Fibroblast of peridontal ligament (primary cell): Measurements from ENCODE around the gene TBC1D22A.

Experiments
- DNase-seq: peaks from one replicate; pipeline ENCODE4 v3.0.0-alpha.2; 2010; ENCODE audit errors: extremely low read depth

The TBC1D22A gene

DNA sequence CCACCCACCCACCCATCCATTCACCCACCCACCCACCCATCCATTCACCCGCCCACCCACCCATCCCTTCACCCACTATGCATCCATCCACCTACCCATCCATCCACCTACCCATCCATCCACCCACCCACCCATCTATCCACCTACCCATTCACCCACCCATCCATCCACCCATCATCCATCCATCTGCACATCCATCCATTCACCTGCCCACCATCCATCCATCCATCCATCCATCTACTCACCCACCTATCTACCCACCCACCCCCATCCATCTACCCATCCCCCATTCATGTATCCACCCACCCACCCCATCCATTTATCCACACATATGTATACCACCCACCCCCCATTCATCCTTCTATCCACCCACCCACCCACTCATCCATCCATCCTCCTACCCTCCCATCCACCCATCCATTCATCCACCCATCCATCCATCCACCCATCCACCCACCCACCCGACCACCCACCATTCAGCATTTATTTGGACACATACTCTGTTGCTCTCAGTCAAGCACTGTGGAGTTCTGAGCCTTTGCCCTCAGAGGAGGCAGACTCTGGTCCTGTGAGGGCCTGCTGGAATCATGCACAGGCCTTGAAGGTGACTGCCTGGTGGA lies 380.1 kb downstream of the TBC1D22A start:
- DNase-seq = no peak

DNA sequence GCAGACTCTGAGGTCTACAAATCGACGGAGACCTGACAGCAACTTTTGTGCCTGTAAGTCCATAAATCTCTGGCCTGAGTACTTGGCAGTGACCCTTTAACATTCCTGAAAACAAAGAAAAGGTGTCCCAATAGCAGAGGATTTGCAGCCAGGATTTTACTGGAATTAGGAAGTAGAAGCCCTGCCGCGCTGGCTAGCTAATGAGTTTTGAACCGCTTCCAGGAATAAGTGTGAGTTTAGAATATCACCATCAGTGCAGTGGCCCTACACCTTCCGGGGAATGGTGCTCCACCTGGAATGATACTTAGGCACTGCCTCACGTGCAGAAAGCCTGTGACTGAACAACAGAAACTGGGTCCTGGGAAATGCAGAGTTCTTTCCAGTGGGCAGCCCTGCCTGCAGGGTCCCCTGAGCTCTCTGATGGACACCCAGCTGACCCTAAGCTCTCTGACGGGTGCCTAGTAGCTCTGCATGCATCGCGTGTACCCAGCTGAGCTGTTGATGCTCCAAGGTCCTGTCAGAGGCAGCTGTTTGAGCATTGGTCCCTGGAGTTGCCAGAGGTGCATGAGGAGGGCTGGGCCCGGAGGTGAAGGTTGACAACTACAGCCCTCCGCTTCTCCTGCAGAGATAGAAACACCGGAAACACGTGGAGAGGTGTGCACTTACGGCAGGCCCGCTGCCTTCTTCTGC lies 380.9 kb downstream of the TBC1D22A start:
- no peak for DNase-seq

DNA sequence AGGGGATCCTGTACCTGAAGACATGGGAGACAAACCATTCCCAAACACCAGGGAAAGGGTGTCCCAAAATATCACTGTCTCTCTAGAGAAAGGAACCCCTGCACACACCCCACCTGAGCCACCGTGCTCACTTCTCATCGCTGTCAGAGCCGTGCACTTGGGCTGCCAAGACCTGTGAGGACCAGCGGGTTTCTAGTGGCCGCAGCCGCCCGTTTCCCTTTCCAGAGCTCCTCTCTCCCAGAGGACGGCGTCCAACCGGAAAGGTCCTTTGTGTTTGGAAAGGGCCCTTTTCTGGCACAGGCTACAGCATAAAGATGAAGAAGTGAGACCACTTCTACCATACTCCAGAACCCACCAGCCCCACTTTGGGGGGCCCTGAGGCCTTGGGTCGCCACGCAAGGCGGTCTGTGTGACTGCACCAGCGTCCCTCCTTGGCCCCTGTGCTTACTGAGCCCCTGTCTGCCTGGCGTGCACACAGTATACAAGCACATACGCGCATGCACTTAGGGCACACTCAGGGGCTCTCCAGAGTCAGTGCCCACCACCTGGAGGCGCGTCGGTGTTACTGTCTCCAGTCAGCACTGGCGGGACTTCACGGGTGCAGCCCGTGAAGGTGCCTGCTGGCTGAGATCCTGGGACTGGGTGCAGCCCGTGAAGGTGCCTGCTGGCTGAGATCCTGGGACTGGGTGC lies 381.8 kb downstream of the TBC1D22A start:
- DNase-seq = no peak

DNA sequence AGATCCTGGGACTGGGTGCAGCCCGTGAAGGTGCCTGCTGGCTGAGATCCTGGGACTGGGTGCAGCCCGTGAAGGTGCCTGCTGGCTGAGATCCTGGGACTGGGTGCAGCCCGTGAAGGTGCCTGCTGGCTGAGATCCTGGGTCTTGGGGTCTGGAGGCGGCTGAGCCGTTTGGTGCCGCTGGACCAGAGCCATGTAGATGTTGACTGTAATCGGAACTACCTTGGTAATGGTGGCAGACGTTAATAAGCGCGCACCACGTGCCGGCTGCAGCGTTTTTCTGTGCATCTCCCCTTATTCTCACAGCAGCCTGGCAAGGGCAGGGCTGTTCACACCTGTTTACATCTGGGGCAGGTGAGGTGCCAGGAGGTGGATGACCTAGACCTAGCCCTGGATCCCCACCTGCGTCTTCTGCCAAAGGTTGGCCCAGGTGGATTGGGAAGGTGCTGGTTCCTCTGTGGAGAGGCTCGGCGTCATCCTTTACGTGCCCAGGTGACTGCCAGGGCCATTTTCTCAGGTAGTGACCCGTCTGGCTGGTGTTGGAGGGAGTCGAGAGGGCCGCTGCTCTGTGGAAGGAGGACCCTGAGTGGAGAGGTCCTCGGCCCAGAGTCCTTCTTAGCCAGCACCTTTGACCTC lies 382.5 kb downstream of the TBC1D22A start:
- no peak for DNase-seq

DNA sequence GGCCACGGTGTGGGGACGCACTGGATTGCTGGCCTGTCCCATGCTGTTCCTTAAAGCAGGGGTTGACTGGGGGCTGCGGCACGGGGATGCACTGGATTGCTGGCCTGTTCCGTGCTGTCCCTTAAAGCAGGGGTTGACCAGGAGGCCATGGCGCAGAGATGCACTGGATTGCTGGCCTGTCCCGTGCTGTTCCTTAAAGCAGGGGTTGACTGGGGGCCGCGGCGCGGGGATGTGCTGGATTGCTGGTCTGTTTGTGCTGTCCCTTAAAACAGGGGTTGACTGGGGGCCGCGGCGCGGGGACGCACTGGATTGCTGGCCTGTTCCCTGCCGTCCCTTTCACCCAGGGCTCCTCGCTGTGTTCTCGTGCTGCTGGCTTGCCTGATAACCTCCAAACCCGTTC lies 383.4 kb downstream of the TBC1D22A start:
- no peak for DNase-seq

DNA sequence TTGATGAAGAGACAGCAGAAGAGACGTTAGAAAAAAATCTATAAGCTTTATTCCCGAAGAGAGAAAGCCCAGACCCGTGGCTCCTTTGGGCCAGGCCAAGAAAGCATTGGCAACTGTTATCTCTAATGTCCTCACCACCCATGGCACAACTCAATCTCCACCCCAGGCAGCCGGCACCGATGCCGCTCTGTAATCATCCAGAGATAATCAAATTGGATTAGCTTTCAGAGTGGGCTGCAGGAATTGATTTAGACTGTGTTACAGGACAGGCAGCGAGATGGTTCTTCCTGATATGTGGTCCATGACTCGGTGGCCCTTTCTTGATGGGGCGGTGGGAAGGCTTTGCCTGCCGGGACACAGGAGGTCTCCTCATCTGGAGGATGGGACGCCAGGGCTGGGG lies 383.9 kb downstream of the TBC1D22A start:
- no peak for DNase-seq

DNA sequence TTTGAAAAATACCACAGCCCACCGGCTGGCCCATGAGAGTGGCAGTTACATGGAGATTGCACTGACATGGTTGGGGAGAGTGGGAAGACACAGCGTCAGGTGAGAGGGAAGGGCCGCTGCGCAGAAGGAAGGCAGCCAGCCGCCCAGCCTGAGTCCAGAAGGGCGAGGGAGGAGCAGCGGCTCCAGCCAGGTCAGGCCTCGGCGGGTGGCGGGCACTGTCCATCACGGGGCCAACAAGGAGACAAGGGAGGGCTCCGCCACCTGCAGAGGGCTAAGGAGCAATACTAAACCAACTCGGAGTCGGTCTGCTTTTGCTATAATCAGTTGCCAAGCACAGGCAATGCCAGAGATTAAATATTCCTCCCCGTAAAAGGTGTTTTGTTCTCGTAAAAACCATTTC lies 384.5 kb downstream of the TBC1D22A start:
- no peak for DNase-seq

DNA sequence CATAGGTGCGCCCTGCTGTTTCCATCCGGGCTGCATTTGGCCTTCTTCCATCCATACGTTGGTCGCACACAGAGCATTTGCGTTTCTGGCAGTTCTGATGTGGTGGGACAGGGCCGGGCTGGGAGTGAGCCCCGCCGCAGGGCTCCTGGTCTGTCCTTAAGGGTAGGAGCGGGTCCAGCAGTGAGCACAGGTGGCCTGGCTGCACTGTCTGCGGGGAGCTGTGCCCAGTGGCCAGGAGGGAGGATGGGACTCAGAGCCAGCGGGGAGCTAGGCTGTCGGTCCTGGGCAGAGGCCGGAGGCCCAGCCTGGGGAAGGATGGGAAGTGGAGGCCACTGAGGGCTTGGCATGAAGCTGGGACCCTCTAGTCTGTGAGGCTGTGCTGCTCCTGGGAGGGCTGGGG lies 385.1 kb downstream of the TBC1D22A start:
- DNase-seq = no peak

DNA sequence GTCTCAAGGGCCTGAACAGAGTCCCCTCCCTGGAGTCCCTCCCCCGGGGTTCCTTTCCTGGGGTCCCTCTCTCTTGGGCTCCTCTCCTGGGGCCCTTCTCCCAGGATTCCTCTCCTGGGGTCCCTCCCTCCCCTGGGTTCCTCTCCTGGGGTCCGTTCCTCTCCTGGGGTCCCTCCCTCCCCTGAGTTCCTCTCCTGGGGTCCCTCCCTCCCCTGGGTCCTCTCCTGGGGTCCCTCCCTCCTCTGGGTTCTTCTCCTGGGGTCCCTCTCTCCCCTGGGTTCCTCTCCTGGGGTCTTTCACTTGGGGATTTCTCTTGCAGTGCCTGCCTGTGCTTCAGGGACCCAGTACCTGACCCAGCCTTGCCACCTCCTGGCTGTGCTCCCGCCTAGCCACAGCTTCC lies 386.1 kb downstream of the TBC1D22A start:
- no peak for DNase-seq

DNA sequence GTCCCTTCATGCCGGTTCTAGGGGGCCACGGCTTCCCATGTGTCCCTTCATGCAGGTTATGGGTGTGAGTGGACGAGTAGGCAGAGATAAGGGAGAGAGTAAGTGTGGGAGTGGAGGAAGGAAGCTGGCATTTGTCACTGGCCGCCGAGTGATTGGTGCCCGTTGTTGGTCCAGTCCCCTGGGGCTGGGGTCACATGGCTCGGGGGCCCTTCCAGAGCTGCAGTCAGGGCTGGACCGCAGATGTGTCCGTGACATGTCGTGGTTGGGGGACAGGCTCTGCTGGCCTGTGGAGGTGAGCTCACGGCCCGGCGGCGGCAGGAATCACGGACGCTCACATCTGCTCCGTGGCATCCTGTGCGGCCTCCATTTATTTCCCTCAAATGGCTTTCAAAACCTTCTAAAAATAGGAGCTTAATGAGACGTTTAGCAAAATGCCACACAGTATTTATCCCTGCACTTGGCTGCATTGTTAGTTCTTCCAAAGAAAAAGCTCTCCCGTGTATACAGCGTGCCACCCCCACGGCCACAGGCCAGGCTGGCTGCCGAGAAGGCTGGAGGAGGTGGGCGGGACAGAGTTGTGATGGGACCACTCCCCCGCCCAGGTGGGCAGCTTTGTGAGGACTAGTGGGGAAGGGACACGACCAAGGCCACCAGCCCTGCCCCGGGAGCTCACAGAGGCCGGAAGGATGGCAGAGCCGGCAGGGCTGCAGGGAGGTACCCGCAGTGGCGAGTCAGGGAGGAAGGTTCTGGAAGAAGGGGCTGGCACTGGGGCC lies 386.7 kb downstream of the TBC1D22A start:
- no peak for DNase-seq

DNA sequence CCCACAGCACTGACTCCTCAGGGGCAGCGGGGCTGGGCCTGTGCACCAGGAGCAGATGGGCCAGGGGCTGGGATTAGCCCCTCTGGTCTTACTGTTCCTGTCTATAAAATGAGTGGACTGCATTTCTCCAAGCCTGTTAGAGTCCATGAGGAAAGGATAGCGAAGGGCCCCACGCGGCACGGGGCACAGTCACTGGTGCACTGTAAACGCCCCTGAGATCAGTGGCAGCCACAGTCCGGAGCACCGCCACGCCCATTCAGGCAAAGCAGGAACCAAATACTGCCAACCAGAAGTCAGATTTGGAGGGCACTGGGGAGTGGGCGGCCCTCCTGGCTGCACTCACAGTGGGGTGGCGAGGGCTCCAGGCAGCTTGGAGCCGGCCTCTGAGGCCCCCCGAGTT lies 387.5 kb downstream of the TBC1D22A start:
- no peak for DNase-seq

DNA sequence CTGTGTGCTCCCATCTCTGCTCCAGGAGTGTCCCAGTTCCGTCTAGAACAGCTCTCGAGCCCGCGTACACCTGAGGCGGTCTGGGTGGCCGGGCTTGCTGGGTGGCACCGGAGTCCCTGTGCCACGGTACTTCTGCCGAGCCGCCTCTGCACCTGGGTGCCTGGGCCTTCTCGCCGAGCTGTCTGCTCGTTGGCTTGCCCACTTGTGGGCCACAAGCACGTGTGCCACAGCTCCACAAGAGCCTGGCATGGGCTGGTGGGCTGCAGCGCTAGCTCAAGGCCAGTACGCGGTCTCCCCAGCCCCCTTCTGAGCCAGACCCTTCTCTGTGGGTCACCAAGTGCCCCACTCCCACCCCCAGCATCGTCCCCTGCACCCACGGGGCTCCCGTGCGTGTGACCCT lies 388.0 kb downstream of the TBC1D22A start:
- DNase-seq = no peak

DNA sequence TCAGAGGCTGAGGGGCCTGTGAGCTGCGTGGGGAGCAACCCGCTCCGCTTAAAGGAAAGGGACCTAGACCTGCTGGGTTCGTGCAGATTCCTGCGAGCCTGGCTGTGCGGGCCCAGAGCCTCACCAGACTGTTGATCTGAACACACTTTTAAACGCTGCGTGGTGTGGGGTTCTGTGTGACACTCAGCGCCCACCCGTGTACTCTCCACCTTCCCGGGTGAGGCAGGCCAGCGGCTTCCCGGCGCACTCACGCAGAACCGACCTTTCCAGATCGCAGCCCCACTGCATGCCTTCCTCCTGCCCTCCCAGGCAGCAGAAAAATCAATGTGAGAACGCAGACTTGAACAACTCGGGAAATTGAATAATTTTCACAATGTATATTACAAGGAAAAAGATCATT lies 388.6 kb downstream of the TBC1D22A start:
- no peak for DNase-seq

DNA sequence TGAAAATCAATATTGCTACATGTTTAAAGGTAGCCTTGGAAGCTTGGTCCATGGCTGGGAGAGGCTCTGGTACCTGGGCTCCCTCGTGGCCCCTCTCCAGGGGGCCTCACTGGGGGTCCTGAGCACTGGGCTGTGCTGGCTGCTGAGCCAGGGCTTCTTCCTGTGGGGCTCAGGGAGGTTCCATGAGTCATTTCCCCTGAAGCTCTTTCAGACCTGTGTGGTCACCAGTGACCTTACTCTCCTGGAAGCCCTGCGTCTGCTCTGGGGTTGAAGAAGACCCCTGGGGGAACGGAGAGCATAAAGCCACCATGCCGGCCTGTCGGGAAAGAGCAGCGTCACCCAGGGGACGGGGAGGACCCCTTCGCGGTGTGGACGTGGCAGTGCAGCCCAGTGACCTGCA lies 389.0 kb downstream of the TBC1D22A start:
- DNase-seq = no peak

DNA sequence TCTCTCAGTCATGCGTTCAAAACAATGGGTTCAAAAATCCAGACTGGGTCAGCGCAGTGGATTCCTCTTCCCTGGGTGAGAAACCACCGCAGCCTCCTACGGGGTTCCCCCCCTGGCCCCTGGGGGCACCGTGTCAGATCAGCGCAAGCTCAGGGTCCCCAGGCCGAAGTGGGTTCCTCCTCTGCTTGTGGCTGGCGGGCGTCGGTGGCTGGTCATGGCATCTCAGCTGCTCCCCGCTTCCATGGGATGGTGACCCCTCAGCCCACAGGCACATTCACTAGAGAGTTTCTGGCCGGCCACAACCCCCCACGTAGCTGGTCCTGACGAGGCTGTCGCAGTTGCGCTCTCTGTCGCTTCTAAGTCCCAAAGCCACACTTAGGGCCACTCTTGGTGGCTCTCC lies 389.8 kb downstream of the TBC1D22A start:
- no peak for DNase-seq

DNA sequence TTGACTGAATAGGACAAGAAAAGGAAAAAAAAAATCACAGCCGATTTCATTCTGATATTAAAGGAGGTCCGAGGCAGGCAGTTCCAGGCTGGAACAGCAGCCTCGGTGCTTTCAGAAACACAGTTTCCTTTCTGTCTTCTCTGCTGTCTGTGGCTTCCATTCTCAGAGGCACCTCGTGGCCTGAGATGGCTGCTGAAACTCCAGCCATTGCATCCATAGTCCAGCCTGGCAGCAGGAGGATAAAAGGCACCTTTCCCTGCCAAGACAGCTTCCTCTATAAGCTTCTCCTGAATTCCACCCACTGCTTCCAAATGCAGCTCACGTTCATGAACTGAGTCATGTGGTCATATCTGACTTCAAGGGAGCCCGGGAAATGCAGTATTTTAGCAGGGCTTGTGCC lies 390.5 kb downstream of the TBC1D22A start:
- DNase-seq = no peak

DNA sequence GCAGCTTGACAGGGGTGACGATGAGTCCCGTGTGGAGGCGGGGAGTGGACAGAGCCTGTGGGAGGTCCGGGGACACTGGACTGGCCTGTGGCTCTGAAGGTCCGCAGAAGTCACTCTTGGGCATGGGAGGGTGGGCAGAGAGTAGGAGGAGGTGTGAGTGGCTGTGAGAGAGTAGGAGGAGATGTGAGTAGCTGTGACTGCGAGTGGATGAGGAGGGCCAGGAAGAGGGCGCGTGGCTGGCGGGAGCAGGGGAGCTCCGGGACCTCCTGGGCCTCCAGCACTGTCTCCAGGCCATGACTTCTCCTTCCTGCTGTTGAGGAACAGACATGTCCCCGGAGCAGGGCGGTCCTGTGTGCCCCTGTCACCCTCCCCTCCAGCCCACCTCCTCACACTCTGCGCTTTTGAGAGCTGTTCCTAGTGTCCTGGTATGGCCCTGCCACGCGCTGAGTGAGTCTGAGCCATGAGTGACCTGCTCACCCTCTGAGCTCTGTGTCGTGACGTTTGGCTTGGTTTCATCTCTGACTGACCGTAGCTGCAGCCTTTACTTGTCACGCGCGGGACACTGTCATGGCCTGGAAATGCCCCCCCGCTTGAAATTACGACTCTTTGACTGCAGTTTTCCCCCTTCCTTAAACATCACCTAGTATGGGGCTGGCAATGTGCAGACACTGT lies 391.5 kb downstream of the TBC1D22A start:
- no peak for DNase-seq

DNA sequence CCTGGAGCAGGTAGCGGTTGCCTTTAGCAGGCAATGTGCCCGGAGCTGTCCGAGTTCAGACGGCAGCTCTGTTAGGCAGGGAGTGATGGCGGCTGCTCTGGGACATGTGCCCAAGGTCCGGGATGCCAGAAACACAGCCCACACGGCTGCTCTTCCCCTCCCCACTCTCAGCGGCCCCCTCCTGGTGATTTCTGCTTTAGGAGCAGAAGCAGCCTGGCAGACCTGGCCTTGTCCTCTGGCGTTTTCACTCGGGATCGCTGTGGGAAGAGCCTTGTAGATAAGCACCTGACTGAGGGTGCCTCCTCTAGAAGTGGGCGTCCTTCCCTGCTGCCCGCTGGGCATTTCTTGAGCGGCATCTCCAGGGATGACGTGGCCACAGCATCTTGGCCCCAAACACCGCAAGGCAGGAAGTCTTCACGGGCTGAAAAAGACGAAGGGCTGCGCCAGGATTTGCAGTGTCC lies 392.2 kb downstream of the TBC1D22A start:
- DNase-seq = peak; percentile 59

DNA sequence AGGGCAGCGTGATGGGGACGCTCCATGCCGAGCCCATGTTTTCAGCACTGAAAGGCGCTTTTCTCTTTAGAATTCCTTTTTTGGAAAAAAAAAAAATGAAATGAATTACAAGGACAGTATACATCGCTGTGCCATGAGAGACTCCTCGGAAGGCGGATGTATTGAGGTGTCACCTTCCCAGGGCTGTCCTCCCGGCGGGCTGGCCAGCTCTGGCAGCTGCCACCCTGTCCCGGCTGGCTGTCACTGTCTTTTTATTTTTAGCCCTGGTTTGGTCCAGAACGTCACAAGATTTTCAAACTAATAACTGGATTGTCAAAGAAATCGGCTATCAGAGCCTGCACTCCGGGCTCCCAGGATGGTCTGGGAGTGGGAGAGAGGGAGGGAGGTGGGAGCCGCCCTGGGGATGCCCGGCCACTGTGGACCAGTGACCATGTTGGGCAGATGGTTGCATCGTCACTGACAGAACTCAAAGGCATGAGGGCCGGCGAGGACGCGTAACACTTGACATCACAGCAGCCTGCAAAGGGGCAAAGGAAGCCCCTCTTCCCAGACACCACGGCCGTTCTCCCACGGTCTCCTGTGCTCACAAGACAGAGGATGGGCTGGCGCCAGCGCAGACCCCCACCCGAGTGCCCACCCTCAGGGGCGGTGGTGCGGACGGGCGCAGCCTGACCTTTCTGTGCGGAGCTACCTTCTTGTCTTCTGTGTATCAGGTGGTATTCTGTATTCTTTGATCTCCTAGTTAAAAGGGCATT lies 392.9 kb downstream of the TBC1D22A start:
- no peak for DNase-seq

DNA sequence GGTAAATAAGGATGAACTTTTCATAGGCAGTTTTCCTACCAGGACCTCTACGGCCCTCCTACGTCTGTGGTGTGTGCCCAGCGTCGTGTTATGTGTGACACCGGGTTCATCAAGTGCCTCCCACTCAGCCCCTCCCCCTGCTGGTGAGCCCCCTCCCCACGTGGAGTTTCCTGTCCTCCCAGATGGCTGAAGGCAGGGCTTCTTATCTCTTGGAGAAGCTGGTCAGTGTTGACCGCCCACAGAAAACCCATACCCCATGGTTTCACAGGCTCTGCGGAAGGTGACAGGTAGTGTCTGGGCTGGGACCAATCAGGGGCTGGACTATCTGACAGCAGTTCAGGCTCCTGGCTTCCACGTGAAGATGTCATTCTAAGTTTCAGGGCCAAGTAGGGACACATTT lies 393.5 kb downstream of the TBC1D22A start:
- no peak for DNase-seq
